ENCODE results near the gene KIF1B.
"Not testable (repeated sequence)": the region's sequence is repeated elsewhere in the genome, so short reads cannot be mapped to it uniquely, and the experiment has no call there.

KIF1B gene

GRCh38 chr1:10236405-10237156, 26.2 kb downstream of the KIF1B start:
- no peak for DNase-seq

- no peak for DNase-seq
These were observed 26.8 kb downstream of the KIF1B start for GRCh38 chr1:10237157-10237539.

GRCh38 chr1:10242135-10242534, 31.8 kb downstream of the KIF1B start:
- no peak for DNase-seq

- no peak for DNase-seq
These were observed 32.4 kb downstream of the KIF1B start for GRCh38 chr1:10242811-10243210.

GRCh38 chr1:10245674-10246073, 35.3 kb downstream of the KIF1B start:
- no peak for DNase-seq

GRCh38 chr1:10249808-10250457, 39.6 kb downstream of the KIF1B start:
- no peak for DNase-seq

GRCh38 chr1:10250663-10251062, 40.3 kb downstream of the KIF1B start:
- no peak for DNase-seq

- not testable (repeated sequence) for DNase-seq
These were observed 41.1 kb downstream of the KIF1B start for GRCh38 chr1:10251325-10252108.

GRCh38 chr1:10252508-10252907, 42.1 kb downstream of the KIF1B start:
- no peak for DNase-seq

- DNase-seq: no peak
These were observed 42.8 kb downstream of the KIF1B start for GRCh38 chr1:10253149-10253548.

- DNase-seq: no peak
These were observed 43.4 kb downstream of the KIF1B start for GRCh38 chr1:10253755-10254154.

GRCh38 chr1:10257851-10258250, 47.5 kb downstream of the KIF1B start:
- DNase-seq: no peak

GRCh38 chr1:10259547-10259946, 49.2 kb downstream of the KIF1B start:
- not testable (repeated sequence) for DNase-seq

GRCh38 chr1:10263450-10264082, 53.2 kb downstream of the KIF1B start:
- no peak for DNase-seq

- no peak for DNase-seq
These were observed 54.7 kb downstream of the KIF1B start for GRCh38 chr1:10265027-10265426.

- no peak for DNase-seq
These were observed 55.5 kb downstream of the KIF1B start for GRCh38 chr1:10265900-10266299.

- no peak for DNase-seq
These were observed 56.9 kb downstream of the KIF1B start for GRCh38 chr1:10267319-10267718.

- DNase-seq: no peak
These were observed 57.6 kb downstream of the KIF1B start for GRCh38 chr1:10267921-10268320.

- DNase-seq: no peak
These were observed 60.7 kb downstream of the KIF1B start for GRCh38 chr1:10271090-10271489.

- DNase-seq: no peak
These were observed 61.5 kb downstream of the KIF1B start for GRCh38 chr1:10271869-10272268.

- no peak for DNase-seq
These were observed 61.9 kb downstream of the KIF1B start for GRCh38 chr1:10272274-10272673.

GRCh38 chr1:10278880-10279279, 68.5 kb downstream of the KIF1B start:
- DNase-seq: no peak
